HepG2 (cell line): ENCODE data around the gene MYO18A. TPM values are rescaled to one million over a fixed set of nuclear protein-coding genes. Genes with fewer than 3 reads are reported as not detected.
A peak's percentile ranks its signal among the peaks of the same experiment; 100 is the strongest.
"Not testable (repeated sequence)": the region's sequence is repeated elsewhere in the genome, so short reads cannot be mapped to it uniquely, and the experiment has no call there.

Experiments
- ATAC-seq: fragments of 200-7000 bp; cut with Tn5 transposase; 3 replicates; pipeline ENCODE4 v1.9.1; 2020; ENCODE audit warnings: mild to moderate bottlenecking, moderate library complexity
- BruUV-seq: library from RNA; stranded (reverse); fragments of 400-500 nt; replicated peaks from 2 replicates; lab custom pipeline; 2021; lab: Mats Ljungman, UMichigan
- CTCF ChIA-PET: fragments of 300-600 bp; formaldehyde crosslinking; extraction: SDS; loops from one replicate; lab custom pipeline; 2021; ENCODE audit warnings: low total read pairs, inconsistent platforms, low intra/inter-chr PET ratio; lab: Yijun Ruan, JAX
- POLR2A ChIA-PET: fragments of 350-600 bp; sonication (Branson Sonifier 250); formaldehyde crosslinking; loops from one replicate; lab custom pipeline; 2020; ENCODE audit warnings: antibody characterized with exemption, inconsistent platforms; lab: Yijun Ruan, JAX
- DNase-seq: peaks from one replicate; pipeline ENCODE4 v3.0.0-alpha.2; 2015; ENCODE audit warnings: low spot score
- FAIRE-seq: peaks from 3 replicates; lab custom pipeline; 2011; peaks lifted over from hg19 to GRCh38; lab: Jason Lieb, UNC
- H2AFZ ChIP-seq: one replicate; pipeline ENCODE4 v1.6.1; 2011; ENCODE audit warnings: low read length, inconsistent platforms
- H3K27ac ChIP-seq: fragments of 300-600 bp; 3 replicates; pipeline ENCODE4 v1.8.0; 2011; ENCODE audit warnings: mixed run types, mild to moderate bottlenecking, mixed read lengths, low read length, inconsistent platforms; ENCODE audit not compliant: insufficient read depth; ENCODE audit errors: extremely low read length
- H3K27me3 ChIP-seq, 2 experiments: fragments of 200-600 bp in 1 of 2; 2 replicates in 1 of 2; 3 replicates in 1 of 2; pipeline versions ENCODE4 v1.6.0 to v1.8.0; 2011; ENCODE audit warnings: low read length in 2 of 2, mild to moderate bottlenecking in 2 of 2, moderate library complexity in 2 of 2, inconsistent platforms in 1 of 2; ENCODE audit not compliant: insufficient read depth in 2 of 2, control insufficient read depth in 1 of 2
- H3K36me3 ChIP-seq, 2 experiments: fragments of 200-600 bp in 1 of 2; replicated peaks in 1 of 2; 2 replicates in 1 of 2; 3 replicates in 1 of 2; pipeline versions ENCODE4 v1.5.1 to v1.8.0; 2011; ENCODE audit warnings: low read length in 2 of 2, inconsistent platforms in 1 of 2; ENCODE audit not compliant: insufficient read depth in 2 of 2, control insufficient read depth in 1 of 2
- H3K4me1 ChIP-seq: 2 replicates; pipeline ENCODE4 v1.5.1; 2012; ENCODE audit warnings: low read length, inconsistent platforms; ENCODE audit not compliant: insufficient read depth
- H3K4me2 ChIP-seq: 2 replicates; pipeline ENCODE4 v1.6.0; 2011; ENCODE audit warnings: low read depth, low read length, inconsistent platforms
- H3K4me3 ChIP-seq, 3 experiments: fragments of 200-600 bp in 1 of 3; sonication (generic), shearing (Covaris generic) in 1 of 3; replicated peaks in 1 of 3; 2 replicates each; pipeline ENCODE4 v1.5.1; 2011 to 2016; ENCODE audit warnings: low read length in 3 of 3, inconsistent platforms in 2 of 3, low read depth in 2 of 3, mild to moderate bottlenecking in 2 of 3, control low read depth in 1 of 3, mixed read lengths in 1 of 3; ENCODE audit not compliant: insufficient read depth in 1 of 3
- H3K79me2 ChIP-seq: one replicate; pipeline ENCODE4 v1.6.1; 2011; ENCODE audit warnings: low read length, inconsistent platforms; ENCODE audit not compliant: insufficient read depth
- H3K9ac ChIP-seq: 2 replicates; pipeline ENCODE4 v1.6.0; 2011; ENCODE audit warnings: mild to moderate bottlenecking, low read depth, low read length, inconsistent platforms; ENCODE audit not compliant: insufficient read depth
- H3K9me3 ChIP-seq: 2 replicates; pipeline ENCODE4 v1.5.1; 2012; ENCODE audit warnings: mild to moderate bottlenecking, low read length
- H4K20me1 ChIP-seq: 2 replicates; pipeline ENCODE4 v1.6.0; 2011; ENCODE audit warnings: inconsistent platforms, mild to moderate bottlenecking, low read length, moderate library complexity; ENCODE audit not compliant: insufficient read depth
- GATA4 ChIP-seq: sonication (generic); IDR thresholded peaks from 2 replicates; pipeline ENCODE4 v1.6.1; 2016; ENCODE audit warnings: antibody characterized with exemption, low read depth, borderline replicate concordance
- HNF4A ChIP-seq: sonication (generic); formaldehyde crosslinking; IDR thresholded peaks from 2 replicates; pipeline ENCODE4 v1.4.0; 2020; ENCODE audit warnings: missing genetic modification reagents
- IRF2 ChIP-seq: IDR thresholded peaks from 2 replicates; pipeline ENCODE4 v1.6.1; 2018; ENCODE audit warnings: missing genetic modification reagents, missing compliant biosample characterization
- MED13 ChIP-seq: sonication (generic); formaldehyde crosslinking; IDR thresholded peaks from 2 replicates; pipeline ENCODE4 v1.5.0; 2020; ENCODE audit warnings: missing genetic modification reagents
- SUZ12 ChIP-seq: fragments of 150-350 bp; IDR thresholded peaks from 2 replicates; pipeline ENCODE4 v1.6.1; 2014; ENCODE audit warnings: low read depth, low read length
- ZHX2 ChIP-seq, 2 experiments: sonication (generic) in 1 of 2; formaldehyde crosslinking in 1 of 2; IDR thresholded peaks; 2 replicates each; pipeline versions ENCODE4 v1.6.1 to v1.9.0; 2014 to 2022; ENCODE audit warnings: antibody characterized with exemption in 1 of 2, borderline replicate concordance in 1 of 2, inconsistent platforms in 1 of 2, low read depth in 1 of 2, missing genetic modification reagents in 1 of 2
- ZMAT5 ChIP-seq: sonication (generic); formaldehyde crosslinking; IDR thresholded peaks from 2 replicates; pipeline ENCODE4 v1.5.0; 2020; ENCODE audit warnings: mild to moderate bottlenecking, low read depth, missing genetic modification reagents, borderline replicate concordance
- ZMYM4 ChIP-seq: sonication (generic); formaldehyde crosslinking; IDR thresholded peaks from 2 replicates; pipeline ENCODE4 v1.8.1; 2023; ENCODE audit warnings: mild to moderate bottlenecking, missing genetic modification reagents
- ZNF225 ChIP-seq: sonication (generic); formaldehyde crosslinking; IDR thresholded peaks from 2 replicates; pipeline ENCODE4 v1.4.0; 2020; ENCODE audit warnings: mild to moderate bottlenecking, missing genetic modification reagents
- ZNF354B ChIP-seq: sonication (generic); formaldehyde crosslinking; IDR thresholded peaks from 2 replicates; pipeline ENCODE4 v1.8.0; 2022; ENCODE audit warnings: mild to moderate bottlenecking, missing genetic modification reagents
- ZNF746 ChIP-seq: sonication (generic); formaldehyde crosslinking; IDR thresholded peaks from 2 replicates; pipeline ENCODE4 v1.8.0; 2022; ENCODE audit warnings: mild to moderate bottlenecking, missing genetic modification reagents
- WGBS: methylation state at CpG from one replicate; pipeline ENCODE4 v1.1.6; 2017; ENCODE audit warnings: low lambda C conversion rate; 5-methylcytosine and 5-hydroxymethylcytosine counted together
- in situ Hi-C: cut with HindIII; loops from 2 replicates; pipeline ENCODE4 v1.10.0; 2017; ENCODE audit warnings: low pct_unique_long_range_greater_than_20kb; ENCODE audit not compliant: extremely low pct_ligation_motif_present
- intact Hi-C: fragments of 100-400 bp; cut with micrococcal nuclease; formaldehyde crosslinking; loops from one replicate; pipeline ENCODE4 v1.10.0; 2022; ENCODE audit not compliant: unreplicated experiment
- polyA plus RNA-seq, 8 experiments: library from polyadenylated mRNA; depleted of rRNA in 3 of 8; stranded (reverse) in 7 of 8; unstranded in 1 of 8; fragments of >200 nt; fragmentation: Illumina TruSeq in 4 of 8; extraction: Trizol in 4 of 8; gene quantifications; 2 replicates each; pipeline versions ENCODE4 v1.2.1 to v1.2.3, GENCODE V29; 2011 to 2016; ENCODE audit warnings: low read depth in 4 of 8, missing spikeins in 1 of 8, mixed read lengths in 1 of 8; ENCODE audit not compliant: insufficient read depth in 1 of 8
- total RNA-seq, 5 experiments: library from RNA; depleted of rRNA; stranded (reverse); fragments of >200 nt; fragmentation: Illumina TruSeq; extraction: Trizol; gene quantifications; 2 replicates each; pipeline ENCODE4 v1.2.3, GENCODE V29; 2016; ENCODE audit warnings: low read depth in 1 of 5

Gene MYO18A
- total and polyA plus RNA-seq, 2 of the 13 experiments (the other 11 are each of a cell fraction or from before 2014, with no cell fraction given) = 16.8 to 24.8 TPM

- intact Hi-C loops, H3K27ac ChIP-seq, POLR2A ChIA-PET, in situ Hi-C loops, H3K4me3 ChIP-seq, H3K4me2 ChIP-seq, ATAC-seq, BruUV-seq, H2AFZ ChIP-seq, H3K79me2 ChIP-seq, H3K36me3 ChIP-seq, H3K9me3 ChIP-seq, H4K20me1 ChIP-seq, DNase-seq, H3K9ac ChIP-seq, CTCF ChIA-PET, H3K4me1 ChIP-seq, H3K27me3 ChIP-seq, FAIRE-seq: not testable (repeated sequence)
- WGBS = 76% methylated on average over 11 of the region's 11 CpGs
Observed at GRCh38 chr17:29221338-29221737, 41.1 kb upstream of the MYO18A start.

GRCh38 chr17:29219378-29220047, 39.3 kb upstream of the MYO18A start:
- in situ Hi-C loops (loop anchor here (5.0 kb wide), 1 partner anchor 72 kb away; no protein-coding TSS in a partner anchor), intact Hi-C loops (loop anchor here (1.0 to 2.0 kb wide), 3 partner anchors 41 to 74 kb away; no protein-coding TSS in a partner anchor)
- ChIA-PET CTCF (interaction anchor here (0.7 to 3.4 kb wide), 7 partner anchors 39 to 96 kb away, joined by 3 to 44 read pairs (median 8); partner anchors contain the start of gene MYO18A), POLR2A (interaction anchor here (0.6 to 1.3 kb wide), 4 partner anchors 34 to 74 kb away, joined by 3 to 9 read pairs (median 5); partner anchors contain the start of gene MYO18A)
- Histone ChIP-seq H3K79me2 (no peaks in the 10 kb centered on the region), H3K27ac (no peak overlapping the region), H3K36me3 (no peaks in the 10 kb centered on the region), H3K4me1 (peaks cover 10% of the 10 kb centered on the region), H4K20me1 (no peaks in the 10 kb centered on the region), H2AFZ (peak overlapping the region; percentile 74), H3K9ac (no peak overlapping the region), H3K27me3 (peaks cover 1 to 8% of the 10 kb centered on the region in 2 experiments; a peak in 3 of 5 replicates), H3K4me3 (no peak overlapping the region), H3K9me3 (no peaks in the 10 kb centered on the region), H3K4me2 (peak overlapping the region; percentile 59)
- BruUV-seq = no TSS peak
- 11% methylated on average over 14 of the region's 14 CpGs for WGBS
- DNase-seq (peak; percentile 77), FAIRE-seq (peak; percentile 91), ATAC-seq (peak; percentile 97)
- TF ChIP-seq GATA4 = no peak
- no peak for TF ChIP-seq ZMAT5 (CRISPR knock-in tag)
- TF ChIP-seq MED13 = no peak
- no peak for TF ChIP-seq ZNF225 (CRISPR knock-in tag)
- TF ChIP-seq IRF2 = peak; percentile 53; the same call in 1 of the 2 replicates
- no peak for TF ChIP-seq ZNF354B (CRISPR knock-in tag)
- no peak for TF ChIP-seq SUZ12
- no peak; the same call in 1 of the 2 replicates for TF ChIP-seq ZNF746
- TF ChIP-seq HNF4A (CRISPR knock-in tag) = no peak
- TF ChIP-seq ZHX2 (IDR thresholded peaks at IDR 0.05; ENCODE audit: low read depth) = no peak
- no peak for TF ChIP-seq ZHX2 (CRISPR knock-in tag; IDR thresholded peaks at IDR 0.05; ENCODE audit: borderline replicate concordance)
- 0 out of 2 replicates have a peak, but pooled peaks have one; percentile 22 for TF ChIP-seq ZMYM4 (CRISPR knock-in tag)
